Mesothelial cell of epicardium (in vitro differentiated cells): ENCODE results near the gene DISP3. TPM values are rescaled to one million over a fixed set of nuclear protein-coding genes. Genes with fewer than 3 reads are reported as not detected.

Experiments used
- DNase-seq, 2 experiments: peaks; one replicate each; pipeline ENCODE4 v3.0.0; 2021; ENCODE audit warnings: low spot score in 2 of 2; ENCODE audit not compliant: unreplicated experiment in 2 of 2
- H3K27ac Mint-ChIP-seq: 2 replicates; pipeline ENCODE4 v1.8.0; 2021; ENCODE audit warnings: mixed read lengths
- H3K27me3 Mint-ChIP-seq: 2 replicates; pipeline ENCODE4 v1.8.0; 2021; ENCODE audit warnings: low read depth, mixed read lengths
- H3K36me3 Mint-ChIP-seq: 2 replicates; pipeline ENCODE4 v1.8.0; 2021; ENCODE audit warnings: mixed read lengths
- H3K4me1 Mint-ChIP-seq: 2 replicates; pipeline ENCODE4 v1.8.0; 2021; ENCODE audit warnings: mixed read lengths
- H3K4me3 Mint-ChIP-seq: 2 replicates; pipeline ENCODE4 v1.8.0; 2021; ENCODE audit warnings: mild to moderate bottlenecking, moderate library complexity, mixed read lengths
- H3K9me3 Mint-ChIP-seq: 2 replicates; pipeline ENCODE4 v1.8.0; 2021; ENCODE audit warnings: mixed read lengths
- CTCF ChIP-seq: fragments of 200-600 bp; sonication (generic); IDR thresholded peaks from one replicate; pipeline ENCODE4 v1.5.0; 2021; ENCODE audit warnings: antibody characterized with exemption; ENCODE audit not compliant: unreplicated experiment
- total RNA-seq: library from RNA; stranded (reverse); gene quantifications from 3 replicates; pipeline ENCODE4 v1.2.1, GENCODE V29; 2021

The DISP3 gene
- total RNA-seq, 1 donor from 2014 or later, result 2.2 TPM

GRCh38 chr1:11531943-11532342 lies 53.0 kb downstream of the DISP3 start:
- Mint-ChIP-seq H3K9me3 (no peaks in the 10 kb centered on the region), H3K27ac (no peak overlapping the region), H3K27me3 (no peaks in the 10 kb centered on the region), H3K4me3 (no peak overlapping the region), H3K4me1 (no peaks in the 10 kb centered on the region), H3K36me3 (no peaks in the 10 kb centered on the region)
- TF ChIP-seq CTCF, result no peak
- no peak for DNase-seq

GRCh38 chr1:11533790-11534787 lies 55.1 kb downstream of the DISP3 start:
- H3K27ac Mint-ChIP-seq, result no peak overlapping the region
- H3K4me3 Mint-ChIP-seq, result no peak overlapping the region

GRCh38 chr1:11534846-11535245 lies 55.9 kb downstream of the DISP3 start:
- Mint-ChIP-seq H3K9me3 (no peaks in the 10 kb centered on the region), H3K4me1 (no peaks in the 10 kb centered on the region), H3K27ac (no peak overlapping the region), H3K36me3 (no peaks in the 10 kb centered on the region), H3K27me3 (peaks cover 11% of the 10 kb centered on the region), H3K4me3 (no peak overlapping the region)
- no peak for TF ChIP-seq CTCF
- no peak for DNase-seq

More at GRCh38 chr1:11533790-11534787, 55.1 kb downstream of the DISP3 start:
- Mint-ChIP-seq H3K27me3 (peaks cover 8% of the 10 kb centered on the region), H3K9me3 (no peaks in the 10 kb centered on the region), H3K36me3 (no peaks in the 10 kb centered on the region), H3K4me1 (no peaks in the 10 kb centered on the region)
- TF ChIP-seq CTCF, result no peak
- DNase-seq, result no peak

- no peak for TF ChIP-seq CTCF
- no peaks in the 10 kb centered on the region for H3K4me1 Mint-ChIP-seq
- H3K27me3 Mint-ChIP-seq, result peaks cover 15% of the 10 kb centered on the region
- H3K36me3 Mint-ChIP-seq, result no peaks in the 10 kb centered on the region
- no peak overlapping the region for H3K27ac Mint-ChIP-seq
- H3K4me3 Mint-ChIP-seq, result no peak overlapping the region
- DNase-seq, result no peak
- no peaks in the 10 kb centered on the region for H3K9me3 Mint-ChIP-seq
These were observed 56.4 kb downstream of the DISP3 start for GRCh38 chr1:11535316-11535715.

GRCh38 chr1:11535761-11536572 lies 57.0 kb downstream of the DISP3 start:
- no peak for TF ChIP-seq CTCF
- H3K27ac Mint-ChIP-seq, result no peak overlapping the region
- H3K9me3 Mint-ChIP-seq, result no peaks in the 10 kb centered on the region
- no peak for DNase-seq
- H3K4me3 Mint-ChIP-seq, result no peak overlapping the region
- no peaks in the 10 kb centered on the region for H3K4me1 Mint-ChIP-seq
- no peaks in the 10 kb centered on the region for H3K36me3 Mint-ChIP-seq
- peaks cover 22% of the 10 kb centered on the region for H3K27me3 Mint-ChIP-seq
